ENCODE results near the gene LGALS9. TPM values are rescaled to one million over a fixed set of nuclear protein-coding genes. Genes with fewer than 3 reads are reported as not detected.
"Not testable (repeated sequence)": the region's sequence is repeated elsewhere in the genome, so short reads cannot be mapped to it uniquely, and the experiment has no call there.

LGALS9 gene
- total and polyA plus RNA-seq, 2 donors (not counting 3 experiments of a cell fraction or from before 2014, with no cell fraction given), result 52.4 to 65.2 TPM

- peaks cover 6 to 18% of the 10 kb centered on the region in 2 experiments for H3K36me3 ChIP-seq (ENCODE audit: control insufficient read depth in 2 of 2, extremely low read depth in 1 of 2, insufficient read depth in 2 of 2, low read length in 2 of 2)
- no peaks in the 10 kb centered on the region for H4K20me1 ChIP-seq (replicated peaks; ENCODE audit: control insufficient read depth, extremely low read depth, insufficient read depth, low read length)
- DNase-seq (ENCODE audit: low read depth, low spot score) (no peak), FAIRE-seq (no peak)
- H3K79me2 ChIP-seq (ENCODE audit: control insufficient read depth, insufficient read depth, low read length), result no peaks in the 10 kb centered on the region
- no peak overlapping the region for H3K9ac ChIP-seq (replicated peaks; ENCODE audit: extremely low read depth, insufficient read depth, low read length)
- no peak overlapping the region for H3K4me2 ChIP-seq (ENCODE audit: insufficient read depth, low read length)
- ChIA-PET CTCF (no interaction called here), POLR2A (no interaction called here)
- H3K9me3 ChIP-seq (replicated peaks; ENCODE audit: control insufficient read depth, insufficient read depth, low read length), result no peaks in the 10 kb centered on the region
- dilution Hi-C loops (cut with MboI; ENCODE audit: extremely low pct_ligation_motif_present, low sequenced_read_pairs) (no loop called here), intact Hi-C loops (cut with micrococcal nuclease) (no loop called here)
- H2AFZ ChIP-seq (ENCODE audit: low read depth, low read length), result no peak overlapping the region
- no peaks in the 10 kb centered on the region for H3K9me1 ChIP-seq (replicated peaks; ENCODE audit: control insufficient read depth, extremely low read depth, insufficient read depth, low read length)
- BruUV-seq (replicated peaks), result no TSS peak
- H3K27ac ChIP-seq (ENCODE audit: insufficient read depth, low read depth, low read length), result no peak overlapping the region
- H3K4me1 ChIP-seq (ENCODE audit: control insufficient read depth, extremely low read depth, insufficient read depth, low read length), result peaks cover 2% of the 10 kb centered on the region
- H3K27me3 ChIP-seq (ENCODE audit: control insufficient read depth in 2 of 2, insufficient read depth in 2 of 2, low read length in 2 of 2), result no peaks in the 10 kb centered on the region
- H3K4me3 ChIP-seq (replicated peaks in 1 of 3; ENCODE audit: insufficient read depth in 1 of 3, low read depth in 1 of 3, low read length in 3 of 3), result no peak overlapping the region
- TF ChIP-seq POLR2AphosphoS5 (IDR thresholded peaks at IDR 0.05; ENCODE audit: insufficient read depth, low read depth, low read length) (no peak), POLR2A (IDR thresholded peaks at IDR 0.05; ENCODE audit: low read depth, low read length) (no peak)
Observed at GRCh38 chr17:27627514-27627913, 3.5 kb upstream of the LGALS9 start.

GRCh38 chr17:27628376-27628775, 2.6 kb upstream of the LGALS9 start:
- dilution Hi-C loops (cut with MboI; ENCODE audit: extremely low pct_ligation_motif_present, low sequenced_read_pairs), result no loop called here
- Histone ChIP-seq H2AFZ (ENCODE audit: low read depth, low read length) (no peak overlapping the region), H3K9me1 (replicated peaks; ENCODE audit: control insufficient read depth, extremely low read depth, insufficient read depth, low read length) (no peaks in the 10 kb centered on the region), H3K36me3 (ENCODE audit: control insufficient read depth in 2 of 2, extremely low read depth in 1 of 2, insufficient read depth in 2 of 2, low read length in 2 of 2) (peaks cover 6 to 9% of the 10 kb centered on the region in 2 experiments), H3K4me1 (ENCODE audit: control insufficient read depth, extremely low read depth, insufficient read depth, low read length) (peaks cover 8% of the 10 kb centered on the region), H3K9me3 (replicated peaks; ENCODE audit: control insufficient read depth, insufficient read depth, low read length) (no peaks in the 10 kb centered on the region), H3K27me3 (ENCODE audit: control insufficient read depth in 2 of 2, insufficient read depth in 2 of 2, low read length in 2 of 2) (no peaks in the 10 kb centered on the region), H3K27ac (ENCODE audit: insufficient read depth, low read depth, low read length) (no peak overlapping the region), H4K20me1 (replicated peaks; ENCODE audit: control insufficient read depth, extremely low read depth, insufficient read depth, low read length) (no peaks in the 10 kb centered on the region), H3K4me2 (ENCODE audit: insufficient read depth, low read length) (no peak overlapping the region), H3K4me3 (replicated peaks in 1 of 3; ENCODE audit: insufficient read depth in 1 of 3, low read depth in 1 of 3, low read length in 3 of 3) (no peak overlapping the region), H3K79me2 (ENCODE audit: control insufficient read depth, insufficient read depth, low read length) (no peaks in the 10 kb centered on the region), H3K9ac (replicated peaks; ENCODE audit: extremely low read depth, insufficient read depth, low read length) (no peak overlapping the region)
- no peak for FAIRE-seq
- no peak for DNase-seq (ENCODE audit: low read depth, low spot score)
- intact Hi-C loops (cut with micrococcal nuclease), result no loop called here
- ChIA-PET CTCF (interaction anchor here (1.2 kb wide), 1 partner anchor 19 kb away, joined by 5 read pairs; no protein-coding TSS in a partner anchor), POLR2A (no interaction called here)
- TF ChIP-seq CTCF (IDR thresholded peaks at IDR 0.05; ENCODE audit: extremely low read depth in 1 of 2, insufficient read depth in 1 of 2, low read depth in 1 of 2, low read length in 2 of 2) (no peak), GATA2 (IDR thresholded peaks at IDR 0.05; ENCODE audit: insufficient read depth, insufficient read length, low read depth, low read length) (no peak), EZH2 (IDR thresholded peaks at IDR 0.05; ENCODE audit: borderline replicate concordance, low read depth, low read length, severe bottlenecking) (no peak), MYC (IDR thresholded peaks at IDR 0.05; ENCODE audit: low read depth, low read length) (no peak), FOS (IDR thresholded peaks at IDR 0.05; ENCODE audit: borderline replicate concordance, insufficient read depth, low read length) (no peak), POLR2A (IDR thresholded peaks at IDR 0.05; ENCODE audit: low read depth, low read length) (no peak), JUN (IDR thresholded peaks at IDR 0.05; ENCODE audit: borderline replicate concordance, insufficient read depth, insufficient read length, low read depth) (no peak), POLR2AphosphoS5 (IDR thresholded peaks at IDR 0.05; ENCODE audit: insufficient read depth, low read depth, low read length) (no peak)
- BruUV-seq (replicated peaks), result no TSS peak

GRCh38 chr17:27629260-27629659, 1.7 kb upstream of the LGALS9 start:
- intact Hi-C loops (cut with micrococcal nuclease); H3K27me3 ChIP-seq (ENCODE audit: control insufficient read depth in 2 of 2, insufficient read depth in 2 of 2, low read length in 2 of 2): not testable (repeated sequence)
- CTCF ChIA-PET, result interaction anchor here (1.2 kb wide), 1 partner anchor 19 kb away, joined by 5 read pairs; no protein-coding TSS in a partner anchor

More at GRCh38 chr17:27629260-27629659, 1.7 kb upstream of the LGALS9 start:
- H3K4me1 ChIP-seq (ENCODE audit: control insufficient read depth, extremely low read depth, insufficient read depth, low read length), result peaks cover 12% of the 10 kb centered on the region
- H3K79me2 ChIP-seq (ENCODE audit: control insufficient read depth, insufficient read depth, low read length); H3K9me1 ChIP-seq (replicated peaks; ENCODE audit: control insufficient read depth, extremely low read depth, insufficient read depth, low read length); POLR2A ChIA-PET; H3K9ac ChIP-seq (replicated peaks; ENCODE audit: extremely low read depth, insufficient read depth, low read length); DNase-seq (ENCODE audit: low read depth, low spot score); H3K9me3 ChIP-seq (replicated peaks; ENCODE audit: control insufficient read depth, insufficient read depth, low read length); H3K36me3 ChIP-seq (ENCODE audit: control insufficient read depth in 2 of 2, extremely low read depth in 1 of 2, insufficient read depth in 2 of 2, low read length in 2 of 2); dilution Hi-C loops (cut with MboI; ENCODE audit: extremely low pct_ligation_motif_present, low sequenced_read_pairs); H3K4me2 ChIP-seq (ENCODE audit: insufficient read depth, low read length); H3K4me3 ChIP-seq (replicated peaks in 1 of 3; ENCODE audit: insufficient read depth in 1 of 3, low read depth in 1 of 3, low read length in 3 of 3); H2AFZ ChIP-seq (ENCODE audit: low read depth, low read length); BruUV-seq (replicated peaks); H4K20me1 ChIP-seq (replicated peaks; ENCODE audit: control insufficient read depth, extremely low read depth, insufficient read depth, low read length); H3K27ac ChIP-seq (ENCODE audit: insufficient read depth, low read depth, low read length): not testable (repeated sequence)
- FAIRE-seq, result peak; percentile 50

Measured in endothelial cell of umbilical vein (primary cell).